LNCaP clone FGC (cell line): ENCODE results near the gene BNC2.

ENCODE experiments used
- DNase-seq: peaks from one replicate; pipeline ENCODE4 v3.0.0-alpha.2; 2011; ENCODE audit warnings: low read depth
- H3K4me3 ChIP-seq: 2 replicates; pipeline ENCODE4 v1.5.1; 2011; ENCODE audit warnings: mild to moderate bottlenecking, low read depth, low read length, control low read depth
- CTCF ChIP-seq: IDR thresholded peaks from 2 replicates; pipeline ENCODE4 v1.5.1; 2012; ENCODE audit warnings: mild to moderate bottlenecking; ENCODE audit not compliant: control insufficient read depth, insufficient read depth; ENCODE audit errors: extremely low read depth

Gene BNC2

DNA sequence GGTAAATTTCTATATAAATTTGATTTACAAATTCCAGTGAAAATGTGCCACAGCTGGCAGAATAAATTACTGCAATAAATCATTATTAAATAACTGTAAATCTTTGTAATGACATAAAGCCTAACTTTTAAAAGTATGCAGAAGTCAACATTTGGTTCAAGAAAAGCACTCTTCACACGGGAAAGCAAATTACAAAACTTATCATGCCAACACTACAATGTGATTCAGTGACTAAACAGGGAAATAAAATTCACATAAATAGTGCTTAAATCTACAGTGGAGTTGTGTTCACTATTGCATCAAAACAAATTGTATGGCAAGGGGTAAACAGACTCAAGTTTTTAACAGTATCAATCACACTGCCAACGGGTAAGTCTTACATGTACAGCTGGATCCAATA is 117.2 kb downstream of the BNC2 start:
- no peak overlapping the region for H3K4me3 ChIP-seq
- DNase-seq: no peak
- TF ChIP-seq CTCF: no peak

- TF ChIP-seq CTCF: no peak
- DNase-seq: no peak
- H3K4me3 ChIP-seq: no peak overlapping the region
These were observed 117.9 kb downstream of the BNC2 start for GRCh38 chr9:16752601-16753000.

- no peak for DNase-seq
- H3K4me3 ChIP-seq: no peak overlapping the region
- no peak for TF ChIP-seq CTCF
These were observed 119.9 kb downstream of the BNC2 start for GRCh38 chr9:16750553-16750952.

DNA sequence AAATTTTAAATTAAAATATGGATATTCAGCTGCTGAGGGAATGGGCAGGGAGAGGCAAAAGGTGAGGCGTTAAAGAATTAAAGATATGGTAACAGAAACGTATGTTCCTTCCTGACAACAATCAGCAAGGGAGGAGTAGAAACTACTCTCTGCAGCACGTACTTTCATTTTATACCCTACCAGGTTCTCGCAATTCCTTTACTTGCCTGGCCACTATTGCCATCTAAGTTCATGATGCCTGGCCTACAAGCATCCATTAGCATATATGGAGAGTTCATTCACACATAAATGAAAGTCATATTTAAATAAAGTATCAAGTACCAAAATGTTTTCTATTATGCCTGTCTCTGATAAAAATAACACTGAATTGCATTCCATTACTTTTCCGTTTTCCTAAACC is 125.1 kb downstream of the BNC2 start:
- DNase-seq: no peak
- no peak overlapping the region for H3K4me3 ChIP-seq
- no peak for TF ChIP-seq CTCF

- DNase-seq: no peak
- no peak for TF ChIP-seq CTCF
- H3K4me3 ChIP-seq: no peak overlapping the region
These were observed 126.1 kb downstream of the BNC2 start for GRCh38 chr9:16744394-16744793.

DNA sequence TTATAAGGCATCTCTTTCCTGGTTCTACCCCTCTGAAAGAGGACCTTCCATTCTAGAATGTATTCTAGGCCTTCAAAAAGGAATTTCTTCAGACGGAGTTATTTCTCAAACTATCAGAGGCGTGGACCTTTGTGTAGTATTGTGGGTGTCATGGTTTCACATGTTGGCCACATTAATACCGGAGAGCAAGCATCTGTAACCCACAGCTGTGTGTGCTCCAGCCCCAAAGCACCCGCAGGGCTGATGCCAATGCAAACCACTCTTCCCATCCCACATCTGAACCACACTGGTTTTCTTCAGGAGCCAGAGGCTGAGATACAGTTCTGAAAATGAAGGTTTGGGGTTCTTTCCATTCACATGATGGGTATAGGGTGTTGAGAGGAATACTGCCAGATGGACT is 127.1 kb downstream of the BNC2 start:
- no peak overlapping the region for H3K4me3 ChIP-seq
- no peak for TF ChIP-seq CTCF
- DNase-seq: no peak

DNA sequence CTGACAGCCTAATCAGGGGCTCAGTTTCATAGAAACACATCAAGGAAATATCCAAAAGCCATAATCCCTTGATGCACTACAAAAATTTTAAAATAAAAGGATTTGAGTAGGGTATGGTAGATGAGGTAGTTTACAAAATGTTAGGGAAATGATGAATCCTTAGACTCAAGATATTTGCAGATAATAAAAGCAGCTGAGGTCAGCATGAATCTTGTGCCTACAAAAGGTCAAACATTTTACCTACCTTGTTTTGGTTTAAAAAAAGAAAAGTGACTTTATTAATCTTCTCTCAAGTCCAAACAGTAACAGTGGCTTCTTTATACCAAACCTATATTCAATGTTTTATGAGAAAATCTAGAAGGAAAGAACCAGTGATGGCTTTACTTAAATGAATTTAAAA is 135.5 kb downstream of the BNC2 start:
- TF ChIP-seq CTCF: no peak
- DNase-seq: no peak

More for the DNA sequence above, 135.5 kb downstream of the BNC2 start:
- H3K4me3 ChIP-seq: no peak overlapping the region
